Measurements from ENCODE around the gene VNN1.

- TF ChIP-seq CTCF (IDR thresholded peaks at IDR 0.05) (no peak), POLR2A (IDR thresholded peaks at IDR 0.05) (no peak)
Measured at GRCh38 chr6:132648828-132649227, 65.0 kb downstream of the VNN1 start.

All from heart left ventricle (tissue), 13 donors.